HK-2 (cell line): ENCODE measurements around the gene ANKRD17.

ENCODE experiments used
- DNase-seq: peaks from one replicate; pipeline ENCODE4 v3.0.0-alpha.2; 2018; ENCODE audit not compliant: unreplicated experiment

Gene ANKRD17

GRCh38 chr4:73055241-73055897 lies 203.2 kb downstream of the ANKRD17 start:
- DNase-seq, result no peak

- no peak for DNase-seq
Observed at GRCh38 chr4:73053974-73054480, 204.6 kb downstream of the ANKRD17 start.

GRCh38 chr4:73053076-73053475 lies 205.5 kb downstream of the ANKRD17 start:
- no peak for DNase-seq

GRCh38 chr4:73051625-73052024 lies 207.0 kb downstream of the ANKRD17 start:
- DNase-seq, result no peak

- no peak for DNase-seq
Observed at GRCh38 chr4:73045879-73046278, 212.7 kb downstream of the ANKRD17 start.

GRCh38 chr4:73037057-73037456 lies 221.5 kb downstream of the ANKRD17 start:
- no peak for DNase-seq

GRCh38 chr4:73036123-73036522 lies 222.5 kb downstream of the ANKRD17 start:
- DNase-seq, result no peak

- no peak for DNase-seq
Observed at GRCh38 chr4:73034896-73035295, 223.7 kb downstream of the ANKRD17 start.

- DNase-seq, result no peak
Observed at GRCh38 chr4:73028621-73029020, 230.0 kb downstream of the ANKRD17 start.
